GM12878 (cell line): ENCODE data around the gene DIP2B. TPM values are rescaled to one million over a fixed set of nuclear protein-coding genes. Genes with fewer than 3 reads are reported as not detected.

Source experiments
- ATAC-seq: fragments of 200-7000 bp; cut with Tn5 transposase; 3 replicates; pipeline ENCODE4 v1.9.1; 2020; ENCODE audit warnings: mild to moderate bottlenecking, moderate library complexity
- BruUV-seq: library from RNA; stranded (reverse); fragments of 400-500 nt; replicated peaks from 2 replicates; lab custom pipeline; 2021; lab: Mats Ljungman, UMichigan
- CTCF ChIA-PET: fragments of 300-600 bp; sonication (Branson Sonifier 250); formaldehyde crosslinking; extraction: SDS; loops from one replicate; lab custom pipeline; 2021; ENCODE audit warnings: inconsistent platforms; lab: Yijun Ruan, JAX
- POLR2A ChIA-PET: fragments of 350-600 bp; formaldehyde crosslinking; extraction: SDS; loops from one replicate; lab custom pipeline; 2021; ENCODE audit warnings: inconsistent platforms; lab: Charles Lee
- RAD21 ChIA-PET: fragments of 300-600 bp; sonication (Branson Sonifier 250); formaldehyde crosslinking; loops from one replicate; lab custom pipeline; 2023; ENCODE audit warnings: antibody characterized with exemption; ENCODE audit not compliant: unreplicated experiment; lab: Charles Lee
- SMC1A ChIA-PET: fragments of 300-600 bp; sonication (Branson Sonifier 250); formaldehyde crosslinking; loops from one replicate; lab custom pipeline; 2023; ENCODE audit not compliant: unreplicated experiment, uncharacterized antibody; lab: Charles Lee
- DNase-seq: peaks from one replicate; pipeline ENCODE4 v3.0.0-alpha.2; 2011; ENCODE audit warnings: low read depth, low spot score
- FAIRE-seq: peaks from 3 replicates; lab custom pipeline; 2011; peaks lifted over from hg19 to GRCh38; lab: Jason Lieb, UNC
- H2AFZ ChIP-seq: 2 replicates; pipeline ENCODE4 v1.6.0; 2011; ENCODE audit warnings: low read depth, low read length, control low read depth; ENCODE audit not compliant: control insufficient read depth
- H3K27ac ChIP-seq: 2 replicates; pipeline ENCODE4 v1.5.1; 2011; ENCODE audit warnings: control low read depth; ENCODE audit not compliant: control insufficient read depth, insufficient read depth
- H3K27me3 ChIP-seq, 2 experiments: replicated peaks in 1 of 2; 2 replicates each; pipeline versions ENCODE4 v1.6.0 to v1.6.1; 2011; ENCODE audit warnings: low read length in 1 of 2; ENCODE audit not compliant: control insufficient read depth in 2 of 2, insufficient read depth in 2 of 2
- H3K36me3 ChIP-seq, 2 experiments: 2 replicates each; pipeline ENCODE4 v1.5.1; 2011; ENCODE audit warnings: low read length in 1 of 2; ENCODE audit not compliant: control insufficient read depth in 2 of 2, insufficient read depth in 2 of 2
- H3K4me1 ChIP-seq: 2 replicates; pipeline ENCODE4 v1.6.1; 2011; ENCODE audit warnings: mild to moderate bottlenecking, low read length, moderate library complexity, mixed read lengths; ENCODE audit not compliant: control insufficient read depth, insufficient read depth
- H3K4me2 ChIP-seq: 2 replicates; pipeline ENCODE4 v1.6.0; 2011; ENCODE audit warnings: control low read depth; ENCODE audit not compliant: control insufficient read depth, insufficient read depth
- H3K4me3 ChIP-seq: fragments of 200-600 bp; sonication (generic); 2 replicates; pipeline ENCODE4 v1.5.1; 2016
- H3K79me2 ChIP-seq: 2 replicates; pipeline ENCODE4 v1.6.0; 2011; ENCODE audit warnings: low read length; ENCODE audit not compliant: control insufficient read depth, insufficient read depth
- H3K9ac ChIP-seq: 2 replicates; pipeline ENCODE4 v1.8.0; 2011; ENCODE audit warnings: low read length, control low read depth, mixed read lengths; ENCODE audit not compliant: control insufficient read depth, insufficient read depth
- H3K9me3 ChIP-seq: replicated peaks from 3 replicates; pipeline ENCODE4 v1.5.1; 2011; ENCODE audit warnings: mild to moderate bottlenecking, low read length; ENCODE audit not compliant: control insufficient read depth, insufficient read depth
- H4K20me1 ChIP-seq: 2 replicates; pipeline ENCODE4 v1.6.0; 2011; ENCODE audit not compliant: control insufficient read depth, insufficient read depth
- CEBPB ChIP-seq, 2 experiments: fragments of 150-350 bp in 1 of 2; IDR thresholded peaks; 2 replicates each; pipeline ENCODE4 v1.6.1; 2012 to 2014; ENCODE audit warnings: low read depth in 2 of 2, low read length in 2 of 2, borderline replicate concordance in 1 of 2, inconsistent platforms in 1 of 2
- IKZF1 ChIP-seq: fragments of 450-650 bp; conservative IDR thresholded peaks from 2 replicates; pipeline ENCODE4 v1.6.1; 2017; ENCODE audit warnings: antibody characterized with exemption, mild to moderate bottlenecking
- IRF5 ChIP-seq: fragments of 450-650 bp; IDR thresholded peaks from 2 replicates; pipeline ENCODE4 v1.6.1; 2017; ENCODE audit warnings: borderline replicate concordance
- MTA2 ChIP-seq: fragments of 450-650 bp; IDR thresholded peaks from 2 replicates; pipeline ENCODE4 v1.6.1; 2016; ENCODE audit warnings: low read depth, mild to moderate bottlenecking, moderate library complexity
- MTA3 ChIP-seq: IDR thresholded peaks from 2 replicates; pipeline ENCODE4 v1.6.1; 2012; ENCODE audit warnings: low read length, inconsistent platforms, borderline replicate concordance
- NFYB ChIP-seq: IDR thresholded peaks from 2 replicates; pipeline ENCODE4 v1.6.1; 2011; ENCODE audit warnings: low read depth, mild to moderate bottlenecking, low read length, improper control_type of control experiment, moderate library complexity; ENCODE audit not compliant: insufficient read depth
- PAX5 ChIP-seq: IDR thresholded peaks from 2 replicates; pipeline ENCODE4 v1.6.1; 2011; ENCODE audit warnings: low read depth, low read length, borderline replicate concordance
- SKIL ChIP-seq: fragments of 450-650 bp; IDR thresholded peaks from 2 replicates; pipeline ENCODE4 v1.6.1; 2017; ENCODE audit warnings: mild to moderate bottlenecking, low read depth, inconsistent platforms; ENCODE audit not compliant: poor library complexity, severe bottlenecking
- SREBF2 ChIP-seq: IDR thresholded peaks from 2 replicates; pipeline ENCODE4 v1.6.1; 2012; ENCODE audit warnings: mild to moderate bottlenecking, low read length
- TCF3 ChIP-seq: IDR thresholded peaks from 2 replicates; pipeline ENCODE4 v1.6.1; 2012; ENCODE audit warnings: low read depth, mild to moderate bottlenecking, low read length, borderline replicate concordance; ENCODE audit not compliant: insufficient read depth
- WGBS: methylation state at CpG from one replicate; pipeline ENCODE4 v1.1.6; 2016; ENCODE audit warnings: low lambda C conversion rate; ENCODE audit not compliant: insufficient replicate concordance, insufficient coverage; ENCODE audit errors: missing lambda C conversion rate; 5-methylcytosine and 5-hydroxymethylcytosine counted together
- in situ Hi-C: fragments of 300-500 bp; cut with MboI; formaldehyde crosslinking; loops from 9 replicates; pipeline ENCODE4 v1.14.3; 2018; ENCODE audit warnings: mixed read lengths
- intact Hi-C: fragments of 100-400 bp; cut with micrococcal nuclease; formaldehyde crosslinking; loops from one replicate; pipeline ENCODE4 v1.14.2; 2022; ENCODE audit not compliant: unreplicated experiment
- polyA plus RNA-seq, 11 experiments: library from polyadenylated mRNA; depleted of rRNA in 4 of 11; unstranded in 6 of 11; stranded (reverse) in 5 of 11; fragments of >200 nt; fragmentation: Nextera tagmentation in 4 of 11; fragmentation: Illumina TruSeq in 1 of 11; extraction: Ambion mirVana in 4 of 11; extraction: Trizol in 1 of 11; gene quantifications; 1 replicate in 1 of 11; 2 replicates in 10 of 11; pipeline versions ENCODE4 v1.2.1 to v1.2.3, GENCODE V29; 2011 to 2016; ENCODE audit warnings: inconsistent platforms in 2 of 11, missing spikeins in 2 of 11, low read depth in 1 of 11
- total RNA-seq, 4 experiments: library from RNA; depleted of rRNA in 3 of 4; stranded (reverse); fragments of >200 nt in 3 of 4; fragmentation: Illumina TruSeq in 1 of 4; extraction: Trizol in 1 of 4; gene quantifications; 2 replicates each; pipeline versions ENCODE4 v1.2.1 to v1.2.3, GENCODE V29; 2013 to 2021
- TF ChIP-seq, protein P1 (sequence below): IDR thresholded peaks from 2 replicates; pipeline ENCODE4 v1.6.1; 2011; ENCODE audit warnings: mild to moderate bottlenecking, low read depth, low read length, moderate library complexity; ENCODE audit not compliant: insufficient replicate concordance
- TF ChIP-seq, protein P2 (sequence below): IDR thresholded peaks from 2 replicates; pipeline ENCODE4 v1.6.1; 2011; ENCODE audit warnings: low read depth, mild to moderate bottlenecking, low read length, moderate library complexity, borderline replicate concordance; ENCODE audit errors: extremely low read depth

Gene DIP2B
- total and polyA plus RNA-seq, 10 of the 15 experiments (the other 5 are each of a cell fraction or from before 2014, with no cell fraction given) = 4.5 to 30.0 (median 18.6) TPM

DNA sequence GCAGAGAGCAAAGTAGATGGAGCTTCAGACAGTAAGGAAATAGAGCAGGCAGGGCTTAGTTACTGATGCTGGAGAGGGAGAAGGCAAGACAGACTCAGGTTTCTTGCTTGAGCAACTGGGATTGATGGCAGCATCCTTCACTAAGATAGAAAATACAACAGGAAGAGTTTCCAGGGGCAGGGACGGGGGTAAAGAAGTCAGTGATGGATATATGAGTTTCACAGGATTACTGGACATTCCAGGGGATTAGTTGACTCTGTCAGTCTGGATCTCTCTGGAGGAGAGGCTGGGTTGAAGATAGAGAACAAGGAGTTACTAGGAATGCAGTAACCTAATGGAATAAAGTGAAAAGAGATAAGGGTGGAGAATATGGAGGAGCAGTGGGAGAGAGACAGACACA, 184.7 kb downstream of the DIP2B start (continued):
- no peak for TF ChIP-seq IRF5

DNA sequence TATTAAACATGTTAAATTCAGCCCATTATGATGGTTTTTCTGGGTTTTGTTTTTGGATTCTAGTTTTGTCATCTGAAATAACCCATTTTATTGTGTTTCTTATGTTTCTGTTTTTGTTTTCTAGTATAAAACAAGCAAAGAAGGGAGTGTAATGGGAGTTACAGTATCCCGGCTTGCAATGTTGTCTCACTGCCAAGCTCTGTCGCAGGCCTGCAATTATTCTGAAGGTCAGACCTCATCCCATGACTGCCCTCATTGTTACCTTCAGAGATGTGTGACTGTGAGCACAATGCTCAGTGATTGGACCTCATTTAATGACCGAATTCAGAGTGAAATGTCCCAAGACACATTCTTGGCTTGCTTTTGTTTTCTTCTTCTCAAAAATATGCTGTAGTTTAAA, 186.1 kb downstream of the DIP2B start:
- DNase-seq = no peak
- WGBS = 97% methylated on average over 3 of the region's 3 CpGs
- TF ChIP-seq IKZF1 = no peak
- TF ChIP-seq SKIL = no peak
- no peak for TF ChIP-seq MTA2
- TF ChIP-seq SREBF2 = no peak
- TF ChIP-seq CEBPB (IDR thresholded peaks at IDR 0.05; ENCODE audit: borderline replicate concordance in 1 of 2, low read depth in 2 of 2, low read length in 2 of 2) = no peak
- TF ChIP-seq TCF3 = no peak
- TF ChIP-seq, protein P1, sequence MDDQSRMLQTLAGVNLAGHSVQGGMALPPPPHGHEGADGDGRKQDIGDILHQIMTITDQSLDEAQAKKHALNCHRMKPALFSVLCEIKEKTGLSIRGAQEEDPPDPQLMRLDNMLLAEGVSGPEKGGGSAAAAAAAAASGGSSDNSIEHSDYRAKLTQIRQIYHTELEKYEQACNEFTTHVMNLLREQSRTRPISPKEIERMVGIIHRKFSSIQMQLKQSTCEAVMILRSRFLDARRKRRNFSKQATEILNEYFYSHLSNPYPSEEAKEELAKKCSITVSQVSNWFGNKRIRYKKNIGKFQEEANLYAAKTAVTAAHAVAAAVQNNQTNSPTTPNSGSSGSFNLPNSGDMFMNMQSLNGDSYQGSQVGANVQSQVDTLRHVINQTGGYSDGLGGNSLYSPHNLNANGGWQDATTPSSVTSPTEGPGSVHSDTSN = no peak
- no peak for TF ChIP-seq MTA3
- TF ChIP-seq PAX5 = no peak
- TF ChIP-seq, protein P2, sequence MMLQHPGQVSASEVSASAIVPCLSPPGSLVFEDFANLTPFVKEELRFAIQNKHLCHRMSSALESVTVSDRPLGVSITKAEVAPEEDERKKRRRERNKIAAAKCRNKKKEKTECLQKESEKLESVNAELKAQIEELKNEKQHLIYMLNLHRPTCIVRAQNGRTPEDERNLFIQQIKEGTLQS = no peak
- TF ChIP-seq NFYB = no peak
- ATAC-seq = no peak
- Histone ChIP-seq H3K27me3 (no peaks in the 10 kb centered on the region), H3K36me3 (peaks cover under 1 to 17% of the 10 kb centered on the region in 2 experiments), H3K9me3 (no peaks in the 10 kb centered on the region), H3K4me1 (no peaks in the 10 kb centered on the region), H3K4me3 (no peak overlapping the region), H4K20me1 (no peaks in the 10 kb centered on the region), H3K9ac (no peak overlapping the region), H3K27ac (no peak overlapping the region), H2AFZ (no peak overlapping the region), H3K4me2 (no peak overlapping the region), H3K79me2 (no peaks in the 10 kb centered on the region)
- ChIA-PET SMC1A (interaction anchor here (1.3 kb wide), 1 partner anchor 76 kb away, joined by 3 read pairs; no protein-coding TSS in a partner anchor), CTCF (interaction anchor here (0.9 to 1.1 kb wide), 3 partner anchors 8 to 89 kb away, joined by 3 to 5 read pairs (median 4); no protein-coding TSS in a partner anchor), POLR2A (interaction anchor here (1.2 kb wide), 1 partner anchor 9 kb away, joined by 3 read pairs; no protein-coding TSS in a partner anchor), RAD21 (no interaction called here)
- FAIRE-seq = no peak
- in situ Hi-C loops (no loop called here), intact Hi-C loops (no loop called here)
- no TSS peak for BruUV-seq
